PC-3 (cell line): ENCODE measurements around the gene DSP. TPM values are rescaled to one million over a fixed set of nuclear protein-coding genes. Genes with fewer than 3 reads are reported as not detected.

Source experiments
- ATAC-seq: fragments of 200-7000 bp; cut with Tn5 transposase; 2 replicates; pipeline ENCODE4 v1.9.1; 2020; ENCODE audit warnings: mild to moderate bottlenecking, moderate library complexity
- BruUV-seq: library from RNA; stranded (reverse); fragments of 400-500 nt; replicated peaks from 2 replicates; lab custom pipeline; 2021; lab: Mats Ljungman, UMichigan
- CTCF ChIA-PET: fragments of 300-600 bp; sonication (Branson Sonifier 250); formaldehyde crosslinking; loops from one replicate; lab custom pipeline; 2022; ENCODE audit warnings: antibody characterized with exemption; lab: Charles Lee
- POLR2A ChIA-PET: fragments of 300-600 bp; sonication (Branson Sonifier 250); formaldehyde crosslinking; loops from one replicate; lab custom pipeline; 2022; ENCODE audit warnings: antibody characterized with exemption; ENCODE audit not compliant: unreplicated experiment; lab: Charles Lee
- DNase-seq: peaks from one replicate; pipeline ENCODE4 v3.0.0-alpha.2; 2015
- H2AFZ ChIP-seq: fragments of 300-600 bp; sonication (generic); 2 replicates; pipeline ENCODE4 v1.6.0; 2016; ENCODE audit warnings: antibody characterized with exemption, low read length
- H3F3A ChIP-seq: fragments of 300-600 bp; sonication (generic); one replicate; pipeline ENCODE4 v1.6.0; 2017; ENCODE audit warnings: antibody characterized with exemption, low read length, control low read depth, mild to moderate bottlenecking; ENCODE audit not compliant: unreplicated experiment
- H3K27ac ChIP-seq: fragments of 300-600 bp; sonication (generic); 2 replicates; pipeline ENCODE4 v1.5.1; 2016; ENCODE audit warnings: mild to moderate bottlenecking, low read length
- H3K27me3 ChIP-seq: fragments of 300-600 bp; sonication (generic); 2 replicates; pipeline ENCODE4 v1.6.1; 2016; ENCODE audit warnings: low read length, mixed read lengths
- H3K36me3 ChIP-seq: fragments of 300-600 bp; sonication (generic); 2 replicates; pipeline ENCODE4 v1.6.1; 2016; ENCODE audit warnings: low read depth, mixed run types, low read length, mixed read lengths
- H3K4me1 ChIP-seq: fragments of 300-600 bp; sonication (generic); 2 replicates; pipeline ENCODE4 v1.5.1; 2016; ENCODE audit warnings: low read length; ENCODE audit not compliant: insufficient read depth
- H3K4me2 ChIP-seq: fragments of 300-600 bp; sonication (generic); 2 replicates; pipeline ENCODE4 v1.6.0; 2016; ENCODE audit warnings: low read length
- H3K4me3 ChIP-seq: fragments of 300-600 bp; sonication (generic); 2 replicates; pipeline ENCODE4 v1.5.1; 2016; ENCODE audit warnings: mild to moderate bottlenecking, low read length, mixed read lengths
- H3K79me2 ChIP-seq: fragments of 300-600 bp; sonication (generic); 2 replicates; pipeline ENCODE4 v1.6.1; 2017; ENCODE audit warnings: low read length, mixed read lengths
- H3K9ac ChIP-seq: fragments of 300-600 bp; sonication (generic); 2 replicates; pipeline ENCODE4 v1.6.0; 2016; ENCODE audit warnings: mild to moderate bottlenecking, low read length
- H3K9me2 ChIP-seq: fragments of 300-600 bp; sonication (generic); replicated peaks from 2 replicates; pipeline ENCODE4 v1.6.1; 2016; ENCODE audit warnings: mixed run types, low read length, mixed read lengths
- H3K9me3 ChIP-seq: fragments of 300-600 bp; sonication (generic); 2 replicates; pipeline ENCODE4 v1.6.1; 2016; ENCODE audit warnings: low read length, mixed read lengths
- H4K20me1 ChIP-seq: fragments of 300-600 bp; sonication (generic); 2 replicates; pipeline ENCODE4 v1.6.1; 2016; ENCODE audit warnings: low read length, mixed read lengths
- EZH2 ChIP-seq: fragments of 300-600 bp; sonication (generic); IDR thresholded peaks from one replicate; pipeline ENCODE4 v1.6.1; 2017; ENCODE audit warnings: antibody characterized with exemption, mild to moderate bottlenecking, low read length; ENCODE audit not compliant: unreplicated experiment
- EZH2phosphoT487 ChIP-seq: fragments of 300-600 bp; sonication (generic); IDR thresholded peaks from 2 replicates; pipeline ENCODE4 v1.6.1; 2018; ENCODE audit warnings: mild to moderate bottlenecking, antibody characterized with exemption, low read length, borderline replicate concordance
- intact Hi-C: fragments of 100-400 bp; cut with micrococcal nuclease; formaldehyde crosslinking; loops from 2 replicates; pipeline ENCODE4 v1.9.0; 2023
- total RNA-seq: library from RNA; depleted of rRNA; stranded (reverse); fragments of >200 nt; gene quantifications from 2 replicates; pipeline ENCODE4 v1.2.3, GENCODE V29; 2014
- TF ChIP-seq, protein P1 (sequence below): fragments of 300-600 bp; sonication (generic); conservative IDR thresholded peaks from 2 replicates; pipeline ENCODE4 v1.5.1; 2017; ENCODE audit warnings: antibody characterized with exemption, low read depth, mild to moderate bottlenecking, low read length

Gene DSP
- total RNA-seq, 1 experiment from 2014 or later, result 54.7 TPM

DNA sequence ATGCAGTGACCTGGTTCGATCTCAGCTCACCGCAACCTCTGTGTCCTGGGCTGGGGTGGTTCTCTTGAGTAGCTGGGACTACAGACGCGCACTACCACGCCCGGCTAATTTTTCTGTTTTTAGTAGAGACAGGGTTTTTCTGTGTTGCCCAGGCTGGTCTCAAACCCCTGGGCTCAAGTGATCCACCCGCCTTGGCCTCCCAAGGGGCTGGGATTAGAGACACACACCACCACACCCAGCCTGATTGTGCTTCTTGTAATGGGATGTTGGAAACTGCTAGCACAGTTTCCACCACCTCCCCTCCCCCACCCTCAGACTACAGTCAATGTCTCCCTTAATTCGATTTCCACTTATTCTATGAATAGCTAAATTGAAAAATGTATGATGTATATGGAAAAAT, 22.6 kb upstream of the DSP start:
- no peaks in the 10 kb centered on the region for H3K27me3 ChIP-seq
- H3F3A ChIP-seq, result no peaks in the 10 kb centered on the region
- no peaks in the 10 kb centered on the region for H3K36me3 ChIP-seq
- ATAC-seq (no peak), DNase-seq (no peak)
- no peak overlapping the region for H3K4me3 ChIP-seq
- no peak overlapping the region for H3K27ac ChIP-seq
- CTCF ChIA-PET, result no interaction called here
- H3K4me2 ChIP-seq, result no peak overlapping the region
- intact Hi-C loops, result no loop called here
- POLR2A ChIA-PET, result no interaction called here
- H3K9me3 ChIP-seq, result no peaks in the 10 kb centered on the region
- no peak overlapping the region for H2AFZ ChIP-seq
- no peaks in the 10 kb centered on the region for H3K9me2 ChIP-seq
- no peak overlapping the region for H3K9ac ChIP-seq
- no peaks in the 10 kb centered on the region for H3K4me1 ChIP-seq
- H4K20me1 ChIP-seq, result no peaks in the 10 kb centered on the region
- no peak for TF ChIP-seq EZH2
- no peak for TF ChIP-seq EZH2phosphoT487
- TF ChIP-seq, protein P1, sequence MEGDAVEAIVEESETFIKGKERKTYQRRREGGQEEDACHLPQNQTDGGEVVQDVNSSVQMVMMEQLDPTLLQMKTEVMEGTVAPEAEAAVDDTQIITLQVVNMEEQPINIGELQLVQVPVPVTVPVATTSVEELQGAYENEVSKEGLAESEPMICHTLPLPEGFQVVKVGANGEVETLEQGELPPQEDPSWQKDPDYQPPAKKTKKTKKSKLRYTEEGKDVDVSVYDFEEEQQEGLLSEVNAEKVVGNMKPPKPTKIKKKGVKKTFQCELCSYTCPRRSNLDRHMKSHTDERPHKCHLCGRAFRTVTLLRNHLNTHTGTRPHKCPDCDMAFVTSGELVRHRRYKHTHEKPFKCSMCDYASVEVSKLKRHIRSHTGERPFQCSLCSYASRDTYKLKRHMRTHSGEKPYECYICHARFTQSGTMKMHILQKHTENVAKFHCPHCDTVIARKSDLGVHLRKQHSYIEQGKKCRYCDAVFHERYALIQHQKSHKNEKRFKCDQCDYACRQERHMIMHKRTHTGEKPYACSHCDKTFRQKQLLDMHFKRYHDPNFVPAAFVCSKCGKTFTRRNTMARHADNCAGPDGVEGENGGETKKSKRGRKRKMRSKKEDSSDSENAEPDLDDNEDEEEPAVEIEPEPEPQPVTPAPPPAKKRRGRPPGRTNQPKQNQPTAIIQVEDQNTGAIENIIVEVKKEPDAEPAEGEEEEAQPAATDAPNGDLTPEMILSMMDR, result no peak
- H3K79me2 ChIP-seq, result no peaks in the 10 kb centered on the region
- BruUV-seq, result no TSS peak

DNA sequence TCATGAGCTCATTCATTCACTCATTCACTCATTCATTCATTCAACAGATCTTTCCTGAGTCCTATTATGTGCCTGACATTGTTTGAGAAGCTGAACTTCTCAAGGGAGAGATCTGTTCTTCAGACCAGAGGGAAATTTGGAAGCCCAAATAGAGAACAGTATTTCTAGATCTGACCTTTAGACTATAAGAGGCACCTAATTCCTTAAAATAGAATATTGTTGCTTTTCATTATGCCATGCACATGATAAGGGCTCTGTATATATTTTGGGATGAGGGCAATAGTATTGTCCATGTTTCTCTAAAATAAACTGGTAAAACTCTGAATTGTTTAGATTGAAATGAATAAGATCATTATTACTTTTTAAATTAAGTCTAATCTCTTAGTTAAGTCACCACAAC, 18.6 kb upstream of the DSP start:
- TF ChIP-seq, protein P1, result no peak
- TF ChIP-seq EZH2phosphoT487 (no peak), EZH2 (no peak)
- intact Hi-C loops, result no loop called here
- no peaks in the 10 kb centered on the region for H3K9me3 ChIP-seq
- DNase-seq, result no peak
- CTCF ChIA-PET, result no interaction called here
- H3F3A ChIP-seq, result no peaks in the 10 kb centered on the region
- no peaks in the 10 kb centered on the region for H3K27me3 ChIP-seq
- H3K79me2 ChIP-seq, result no peaks in the 10 kb centered on the region
- BruUV-seq, result no TSS peak
- no peak overlapping the region for H3K4me2 ChIP-seq
- no peak overlapping the region for H2AFZ ChIP-seq
- H3K27ac ChIP-seq, result no peak overlapping the region
- H3K4me3 ChIP-seq, result no peak overlapping the region
- H3K9me2 ChIP-seq, result no peaks in the 10 kb centered on the region
- H3K4me1 ChIP-seq, result no peaks in the 10 kb centered on the region
- no peaks in the 10 kb centered on the region for H3K36me3 ChIP-seq
- ATAC-seq, result no peak
- POLR2A ChIA-PET, result no interaction called here
- H4K20me1 ChIP-seq, result no peaks in the 10 kb centered on the region
- H3K9ac ChIP-seq, result no peak overlapping the region

DNA sequence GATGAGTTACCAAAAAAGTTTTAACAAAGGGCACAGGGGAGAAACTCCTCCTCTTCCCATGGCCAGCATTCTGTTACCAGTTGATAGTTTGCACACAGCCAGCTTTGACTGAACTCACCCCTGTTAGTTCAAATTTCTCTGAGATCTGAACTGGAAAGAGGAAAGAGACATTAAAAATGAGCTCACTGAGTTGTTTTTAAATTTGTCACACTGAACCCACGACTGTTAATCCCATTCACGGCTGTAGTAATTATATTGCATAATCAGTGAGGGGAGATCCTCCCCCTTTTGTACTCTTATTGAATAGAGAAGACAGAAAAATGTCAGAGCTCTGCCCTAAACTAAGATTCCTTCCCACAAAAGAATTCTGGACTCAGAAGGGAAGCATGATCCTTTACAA, 17.5 kb upstream of the DSP start:
- intact Hi-C loops, result no loop called here
- Histone ChIP-seq H3K27me3 (no peaks in the 10 kb centered on the region), H3K79me2 (no peaks in the 10 kb centered on the region), H3K9me2 (no peaks in the 10 kb centered on the region), H3K9ac (no peak overlapping the region), H3K4me1 (no peaks in the 10 kb centered on the region), H3K36me3 (no peaks in the 10 kb centered on the region), H3K27ac (no peak overlapping the region), H4K20me1 (no peaks in the 10 kb centered on the region), H3F3A (no peaks in the 10 kb centered on the region), H3K4me2 (no peak overlapping the region), H2AFZ (no peak overlapping the region), H3K4me3 (no peak overlapping the region), H3K9me3 (no peaks in the 10 kb centered on the region)
- POLR2A ChIA-PET, result no interaction called here
- ATAC-seq (no peak), DNase-seq (no peak)
- no peak for TF ChIP-seq EZH2phosphoT487
- no peak for TF ChIP-seq EZH2
- TF ChIP-seq, protein P1, result no peak
- BruUV-seq, result no TSS peak
- CTCF ChIA-PET, result no interaction called here
